ENCODE data around the gene NELFA. TPM values are rescaled to one million over a fixed set of nuclear protein-coding genes. Genes with fewer than 3 reads are reported as not detected.

NELFA gene
- total RNA-seq, 4 donors from 2014 or later = 23.1 to 36.8 (median 25.0) TPM

Small RNA genes within 50 kb of the gene (small RNA-seq; reads per million reads assigned to genes)
- gene SCARNA22 = 153 to 370 (median 299) reads per million in 4 donors

Other genes with a start within 250 kb of the NELFA start
- 100 to 1,000 TPM; 175 to 307 (median 223) TPM for gene FGFR3, start 215.7 kb downstream of the NELFA start, total RNA-seq
- 10 to 100 TPM; 40.6 to 85.6 (median 72.8) TPM for gene LETM1, start 152.8 kb downstream of the NELFA start, total RNA-seq
- gene NSD2, start 137.6 kb downstream of the NELFA start, total RNA-seq = 10 to 100 TPM; 31.9 to 36.4 (median 34.5) TPM
- under 1 TPM in 1 of 4 donors, not detected in 3; under 0.01 TPM for gene NAT8L, start 50.4 kb upstream of the NELFA start, total RNA-seq
- 10 to 100 TPM in 3 of 4 donors, 1 to 10 TPM in 1; 8.9 to 13.0 (median 10.7) TPM for gene HAUS3, start 233.1 kb upstream of the NELFA start, total RNA-seq
- gene POLN, start 233.1 kb upstream of the NELFA start, total RNA-seq = 1 to 10 TPM in 3 of 4 donors, under 1 TPM in 1; 0.19 to 1.5 (median 1.2) TPM